NAMALWA (cell line): ENCODE measurements around the gene LEFTY2.
A peak's percentile ranks its signal among the peaks of the same experiment; 100 is the strongest.
"Not testable (repeated sequence)": the region's sequence is repeated elsewhere in the genome, so short reads cannot be mapped to it uniquely, and the experiment has no call there.

Experiments used
- DNase-seq: peaks from one replicate; pipeline ENCODE4 v3.0.0-alpha.2; 2015; ENCODE audit warnings: low spot score

Gene LEFTY2

DNA sequence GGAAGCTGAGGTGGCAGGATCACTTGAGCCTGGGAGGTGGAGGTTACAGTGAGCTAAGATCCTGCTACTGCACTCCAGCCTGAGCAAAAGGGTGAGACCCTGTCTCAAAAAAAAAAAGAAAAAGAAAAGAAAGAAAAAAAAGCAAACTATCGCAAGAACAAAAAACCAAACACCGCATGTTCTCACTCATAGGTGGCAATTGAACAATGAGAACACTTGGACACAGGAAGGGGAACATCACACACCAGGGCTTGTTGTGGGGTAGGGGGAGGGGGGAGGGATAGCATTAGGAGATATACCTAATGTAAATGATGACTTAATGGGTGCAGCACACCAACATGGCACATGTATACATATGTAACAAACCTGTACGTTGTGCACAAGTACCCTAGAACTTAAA, 11.6 kb downstream of the LEFTY2 start:
- not testable (repeated sequence) for DNase-seq

DNA sequence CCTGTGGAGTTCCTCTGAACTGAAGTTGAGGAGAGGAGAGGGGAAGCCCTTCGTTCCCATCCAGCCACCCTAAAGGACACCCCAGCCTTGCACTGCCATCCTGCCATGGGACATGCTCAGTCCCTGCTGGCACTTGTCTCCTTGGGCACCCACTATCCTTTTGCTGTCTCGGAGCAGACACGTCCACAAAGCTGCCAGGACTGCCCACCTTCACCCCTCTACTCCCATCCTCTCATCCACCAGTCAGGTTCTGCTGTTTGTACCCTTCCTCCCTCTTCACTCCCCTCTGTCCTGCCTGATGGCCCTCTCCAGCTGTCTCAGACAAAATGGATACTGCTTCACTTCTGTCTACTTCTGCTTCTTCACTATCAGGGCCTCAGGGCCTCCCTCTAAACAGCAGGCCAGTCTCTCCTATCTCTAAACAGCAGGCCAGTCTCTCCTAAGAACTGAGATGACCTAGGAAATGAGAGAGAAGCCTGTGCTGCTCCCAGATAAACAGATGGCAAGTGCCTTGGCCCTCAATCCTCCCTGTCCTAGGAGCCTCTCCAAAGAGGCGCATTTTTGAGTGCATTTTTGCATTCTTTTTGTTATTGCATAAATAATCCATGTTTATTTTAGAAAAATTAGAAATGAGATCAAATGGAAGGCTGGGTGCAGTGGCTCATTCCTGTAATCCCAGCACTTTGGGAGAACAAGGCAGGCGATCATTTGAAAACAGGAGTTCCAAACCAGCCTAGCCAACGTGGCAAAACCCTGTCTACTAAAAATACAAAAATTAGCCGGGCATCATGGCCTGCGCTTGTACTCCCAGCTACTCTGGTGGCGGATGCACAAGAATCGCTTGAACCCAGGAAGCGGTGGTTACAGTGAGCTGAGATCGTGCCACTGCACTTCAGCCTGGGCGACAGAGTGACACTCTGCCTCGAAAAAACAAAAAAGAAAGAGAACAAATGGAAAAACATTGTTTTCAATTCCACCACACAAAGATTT, 12.5 kb downstream of the LEFTY2 start:
- no peak for DNase-seq

DNA sequence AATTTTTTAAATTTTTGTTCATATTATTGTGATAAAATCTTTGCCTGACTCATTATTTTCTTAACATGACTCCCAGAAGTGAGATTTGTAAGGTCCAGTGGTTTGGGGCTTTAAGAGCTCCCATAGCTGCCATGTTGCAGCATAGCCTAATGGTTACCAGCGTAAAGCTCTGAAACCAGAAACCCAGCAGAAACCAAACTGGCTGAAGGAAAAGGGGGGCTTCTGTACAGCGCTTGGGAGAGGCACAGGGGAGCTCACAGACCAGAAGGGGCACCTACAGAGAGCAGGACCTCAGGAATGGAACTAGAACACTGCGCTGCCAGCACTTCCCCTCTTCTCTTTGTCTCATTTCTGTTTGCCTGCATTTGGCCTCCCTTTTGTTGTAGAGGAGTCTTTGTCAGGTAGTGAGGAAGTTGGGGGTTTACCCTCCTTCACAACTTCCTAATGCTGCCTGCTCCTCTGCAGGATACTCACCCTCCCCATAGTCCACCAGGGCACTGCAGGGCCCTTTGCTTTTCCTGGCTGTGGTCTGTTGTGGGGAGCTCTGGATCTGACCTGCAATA, 14.4 kb downstream of the LEFTY2 start:
- DNase-seq = no peak

DNA sequence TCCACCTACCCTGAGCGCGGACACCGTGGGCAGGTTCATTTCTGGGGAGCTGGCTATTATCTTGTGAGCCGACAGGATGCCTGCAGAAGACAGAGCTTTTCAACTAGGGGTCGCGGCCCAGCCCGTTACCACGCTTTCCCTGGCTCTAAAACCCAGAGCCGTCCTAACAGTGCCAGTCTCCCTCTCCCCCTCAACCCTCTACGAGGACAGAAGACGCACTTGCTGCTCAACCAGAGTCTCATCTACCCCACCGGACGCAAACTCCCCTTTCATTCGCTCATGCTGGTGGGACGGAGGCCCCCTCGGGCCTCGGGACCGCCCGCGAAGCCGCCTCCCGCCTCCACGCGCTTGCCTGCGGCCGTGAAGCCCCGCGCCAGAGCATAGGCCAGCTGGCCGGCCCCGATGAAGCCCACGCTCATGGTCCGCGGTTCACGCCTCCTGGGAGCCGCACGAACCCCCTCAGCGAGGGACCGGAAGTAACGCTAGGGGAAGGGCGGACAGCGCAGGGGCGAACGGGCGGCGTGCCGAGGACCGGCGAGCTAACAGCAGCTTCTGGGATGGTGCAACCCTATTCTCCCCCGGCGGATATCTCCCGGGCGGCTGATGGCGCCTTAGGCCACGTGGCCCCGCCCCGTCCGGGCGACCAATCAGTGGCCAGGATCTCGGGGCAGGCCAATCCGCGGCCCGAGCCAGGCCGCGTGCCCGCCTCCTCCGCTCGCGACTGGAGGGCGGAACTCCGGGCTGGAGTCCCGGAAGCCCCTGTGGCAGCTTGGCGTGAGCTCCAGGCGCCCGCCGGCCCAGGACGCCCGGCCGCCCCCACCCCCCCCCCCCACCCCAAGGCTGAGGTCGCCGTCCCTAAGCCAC, 17.1 kb downstream of the LEFTY2 start, which contains the start of gene PYCR2:
TSS of gene PYCR2 (minus strand) at position 559 of the 864 bp plus-strand sequence. CDS start at position 419, 140 bp downstream.
- DNase-seq = peak; percentile 96

DNA sequence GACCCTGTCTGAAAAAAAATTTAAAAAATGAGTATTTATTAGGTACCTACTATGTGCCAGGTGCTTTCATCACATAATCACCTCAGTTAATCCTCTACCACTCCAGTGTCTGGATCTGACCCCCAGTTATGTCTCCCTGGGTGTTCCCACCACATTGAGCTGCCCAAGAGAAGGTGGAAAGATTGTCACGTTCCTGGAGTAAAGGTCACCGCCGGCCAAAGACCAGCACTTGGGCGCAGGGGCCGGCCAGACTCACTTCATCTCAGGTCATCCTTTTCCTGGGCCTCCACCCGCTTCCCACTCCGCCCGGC, 17.7 kb downstream of the LEFTY2 start:
- no peak for DNase-seq

DNA sequence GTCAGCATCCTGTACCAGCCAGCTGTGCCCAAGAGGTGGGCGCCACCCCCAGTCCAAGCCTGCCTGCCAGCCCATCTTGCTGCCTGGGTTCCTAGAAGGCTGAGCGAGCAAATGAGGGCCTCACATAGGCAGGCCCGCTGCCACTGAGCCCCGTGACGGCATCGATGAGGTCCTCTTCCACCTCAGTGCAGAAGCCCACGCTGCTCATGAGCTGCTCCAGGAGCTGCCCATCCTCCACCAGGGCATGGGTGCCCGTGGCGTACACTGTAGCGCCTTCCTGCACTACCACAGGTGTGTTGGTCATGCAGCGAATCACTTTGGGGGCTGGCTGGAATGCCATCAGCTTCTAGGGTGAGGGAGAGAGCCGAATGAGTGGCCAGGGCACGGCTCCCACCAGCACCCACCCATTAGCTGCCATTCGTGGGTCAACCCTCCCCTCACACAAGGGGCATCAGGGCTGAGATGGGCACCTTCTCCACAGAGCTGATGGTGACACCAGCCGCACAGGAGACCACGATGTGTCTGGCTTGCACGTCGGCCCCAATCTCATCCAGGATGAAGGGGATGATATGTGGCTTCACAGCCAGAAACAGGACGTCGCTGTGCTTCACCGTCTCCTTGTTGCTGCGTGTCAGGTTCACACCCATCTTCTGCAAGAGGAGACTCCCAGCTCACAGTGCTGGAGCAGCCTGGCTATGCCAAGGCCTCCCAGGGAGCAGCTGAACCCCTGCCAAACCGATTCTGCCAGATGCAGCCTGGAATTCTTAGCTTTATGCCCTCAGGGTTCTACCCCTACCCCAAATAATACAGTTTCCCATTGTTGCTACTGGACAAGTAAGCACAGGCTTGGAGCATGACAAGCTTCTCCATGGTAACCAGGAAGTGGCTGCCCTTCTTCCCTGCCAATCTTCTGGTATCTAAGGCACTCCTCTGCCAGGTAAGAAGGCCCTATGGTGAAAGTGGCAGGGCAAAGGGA, 19.0 kb downstream of the LEFTY2 start:
- DNase-seq = no peak

DNA sequence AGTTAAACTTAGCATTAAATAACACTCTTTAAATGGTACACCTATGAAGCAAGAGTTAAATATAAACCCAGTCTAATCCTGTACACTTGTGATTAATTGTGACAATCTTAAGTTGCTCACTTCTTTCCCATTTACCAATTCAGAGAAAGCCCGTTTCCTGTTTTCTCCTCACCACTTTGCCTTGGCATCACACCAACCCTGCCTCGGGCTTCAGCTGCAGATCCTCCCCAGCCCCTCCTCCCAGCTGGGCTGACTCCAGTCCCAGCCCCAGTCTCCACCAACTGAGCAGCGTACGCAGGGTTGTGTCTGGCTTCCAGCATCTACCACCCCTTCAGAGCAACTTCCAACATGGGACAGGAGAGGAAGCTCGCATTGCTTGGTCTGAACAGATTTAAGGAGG, 21.1 kb downstream of the LEFTY2 start:
- no peak for DNase-seq

DNA sequence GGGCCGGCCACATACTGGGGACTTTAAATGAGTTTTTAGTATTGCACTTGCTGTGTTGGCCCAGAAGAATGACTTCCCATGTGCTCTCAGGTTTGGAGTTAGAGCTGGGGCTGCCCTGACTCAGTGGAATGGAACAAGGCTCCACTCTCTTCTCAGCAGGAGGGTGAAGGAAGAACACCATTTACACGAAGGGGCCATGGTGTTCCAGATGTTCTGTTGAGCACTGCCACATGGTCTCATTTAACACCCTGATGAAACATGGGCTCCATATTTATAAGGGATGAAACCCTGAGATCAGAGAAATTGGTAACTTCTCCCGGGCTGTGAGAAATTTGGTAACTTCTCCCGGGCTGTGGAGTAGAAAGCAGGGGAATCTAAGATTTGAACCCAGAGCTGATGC, 22.7 kb downstream of the LEFTY2 start:
- DNase-seq = no peak

DNA sequence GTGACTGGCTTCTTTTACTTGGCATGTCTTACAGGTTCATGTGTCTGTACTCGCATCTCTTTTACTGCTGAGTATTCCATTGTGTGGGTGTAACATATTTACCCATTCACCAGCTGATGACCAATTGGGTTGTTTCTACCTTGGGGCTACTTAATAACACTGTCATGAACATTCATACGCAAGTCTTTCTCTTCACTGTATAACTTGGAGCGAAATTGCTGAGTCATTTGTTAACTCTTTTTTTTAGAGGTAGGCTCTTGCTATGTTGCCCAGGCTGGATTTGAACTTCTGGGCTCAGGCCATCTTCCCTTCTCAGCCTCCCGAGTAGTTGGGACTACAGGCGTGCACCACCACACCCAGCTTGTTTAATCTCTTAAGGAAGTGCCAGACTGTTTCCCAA, 23.5 kb downstream of the LEFTY2 start:
- DNase-seq = no peak

DNA sequence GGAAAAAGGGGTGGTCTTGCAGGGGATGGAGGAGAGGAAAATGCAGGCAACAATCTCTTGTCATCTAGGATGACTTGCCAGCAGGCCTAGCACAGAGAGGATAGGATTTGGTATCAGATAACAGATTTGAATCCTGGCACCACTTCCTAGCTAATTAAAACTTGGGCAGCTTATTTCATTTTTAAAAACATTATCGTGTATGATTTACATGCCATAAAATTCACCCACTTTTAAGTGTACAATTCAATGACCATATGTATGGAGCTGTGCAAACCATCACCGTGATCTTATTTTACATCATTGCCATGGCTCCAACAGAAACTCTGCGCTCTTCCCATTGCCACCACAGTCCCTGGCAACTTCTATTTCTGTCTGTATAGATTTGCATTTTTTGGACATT, 23.9 kb downstream of the LEFTY2 start:
- DNase-seq = no peak

DNA sequence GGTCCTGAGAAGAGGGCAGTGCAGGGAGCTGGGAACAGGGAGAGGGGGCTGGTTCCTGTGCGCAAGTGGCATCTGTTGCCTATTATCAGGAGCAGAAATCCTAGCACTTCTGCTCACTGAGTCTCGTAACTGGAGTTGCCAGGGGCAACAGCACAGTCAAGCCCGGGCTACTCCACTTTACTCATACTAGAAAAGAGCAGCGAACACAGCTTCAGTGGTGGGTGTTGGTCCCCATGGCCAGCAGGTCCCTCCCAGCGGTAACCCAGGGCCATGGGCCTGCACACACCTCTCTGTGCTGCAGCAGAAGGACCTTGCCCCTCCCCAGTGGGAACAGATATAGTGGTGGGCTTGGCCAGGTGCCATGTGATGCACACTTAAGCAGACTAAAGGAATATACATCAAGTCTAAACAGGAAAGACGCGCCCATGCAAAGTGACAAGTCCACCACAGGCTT, 25.5 kb downstream of the LEFTY2 start:
- no peak for DNase-seq

DNA sequence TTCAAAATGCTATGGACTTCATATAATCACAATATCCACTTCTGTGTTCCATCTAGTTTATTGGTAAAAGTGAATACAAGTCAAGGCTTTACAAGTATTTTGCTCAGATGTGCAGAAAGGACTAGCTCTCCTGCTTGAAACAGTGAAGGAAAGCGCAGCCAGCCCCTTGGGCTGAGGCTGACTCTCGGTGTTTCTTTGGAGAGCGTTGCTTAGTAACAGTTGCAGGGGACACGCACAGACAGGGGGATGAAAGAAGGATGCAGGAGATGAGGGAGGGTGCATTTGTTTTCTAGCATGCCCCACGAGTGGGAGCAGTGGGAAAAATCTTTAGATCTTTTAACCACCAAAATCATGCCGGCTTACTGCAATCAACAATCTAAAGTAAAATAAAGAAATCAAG, 26.1 kb downstream of the LEFTY2 start:
- DNase-seq = no peak

DNA sequence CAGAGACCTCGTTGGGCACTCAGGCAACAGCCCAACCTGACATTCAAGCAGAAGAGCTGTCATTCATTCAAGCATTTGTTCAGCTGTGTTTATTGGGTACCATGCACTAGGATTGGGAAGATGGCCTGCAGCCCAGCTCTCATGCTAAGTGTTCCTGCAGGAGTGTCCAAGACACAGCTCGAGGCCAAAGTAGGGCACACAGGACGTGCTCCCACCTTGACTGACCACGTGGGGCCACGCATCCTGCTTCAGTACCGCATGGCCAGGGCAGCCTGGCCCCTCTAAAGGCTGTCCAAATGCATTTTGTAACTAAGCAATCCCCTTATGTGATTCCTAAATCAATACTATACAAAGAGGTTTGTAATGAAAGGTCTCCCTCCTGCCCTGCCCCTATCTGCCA, 26.6 kb downstream of the LEFTY2 start:
- no peak for DNase-seq

DNA sequence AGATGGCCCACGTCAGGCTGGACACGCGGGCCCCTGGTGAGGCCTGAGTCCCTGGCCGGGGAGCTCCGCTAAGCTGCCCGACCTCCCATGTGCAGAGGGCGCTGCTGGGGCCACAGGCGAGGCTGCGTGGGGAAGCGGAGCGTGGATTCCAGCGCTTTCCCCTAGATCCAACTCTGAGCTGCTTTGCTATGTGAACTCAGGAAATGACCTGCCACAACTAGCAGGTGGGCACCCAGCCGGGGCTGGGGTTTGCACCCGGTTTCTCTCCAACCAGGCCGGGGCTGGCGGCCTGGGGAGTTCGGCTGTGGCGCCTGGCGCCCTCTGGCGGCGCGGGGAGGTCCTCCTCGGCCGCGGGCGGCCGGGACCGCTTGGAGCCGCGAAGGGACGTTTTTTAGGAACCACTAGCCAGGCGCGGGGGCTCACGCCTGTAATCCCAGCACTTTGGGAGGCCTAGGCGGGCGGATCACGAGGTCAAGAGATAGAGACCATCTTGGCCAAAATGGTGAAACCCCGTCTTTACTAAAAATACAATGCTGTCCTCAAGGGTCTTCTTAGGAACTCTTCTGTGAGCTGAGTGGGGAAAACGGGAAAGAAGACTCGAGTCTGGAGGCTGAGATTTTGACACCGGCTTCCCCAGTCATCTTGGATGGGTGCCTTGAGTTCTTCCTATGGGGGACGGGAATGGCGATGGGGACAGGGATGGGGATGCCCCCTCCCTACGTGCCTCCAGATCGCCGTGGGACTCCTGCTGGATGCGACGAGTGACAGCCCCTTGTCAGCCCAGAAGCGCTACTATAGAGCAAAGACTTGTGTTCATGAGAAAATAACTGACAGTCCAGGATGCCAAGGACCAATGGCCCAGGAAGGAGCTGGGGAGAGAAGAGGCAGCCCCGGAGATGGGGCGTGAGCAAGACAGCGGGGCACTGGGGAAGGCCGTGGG, 29.6 kb downstream of the LEFTY2 start:
- peak; percentile 39 for DNase-seq

DNA sequence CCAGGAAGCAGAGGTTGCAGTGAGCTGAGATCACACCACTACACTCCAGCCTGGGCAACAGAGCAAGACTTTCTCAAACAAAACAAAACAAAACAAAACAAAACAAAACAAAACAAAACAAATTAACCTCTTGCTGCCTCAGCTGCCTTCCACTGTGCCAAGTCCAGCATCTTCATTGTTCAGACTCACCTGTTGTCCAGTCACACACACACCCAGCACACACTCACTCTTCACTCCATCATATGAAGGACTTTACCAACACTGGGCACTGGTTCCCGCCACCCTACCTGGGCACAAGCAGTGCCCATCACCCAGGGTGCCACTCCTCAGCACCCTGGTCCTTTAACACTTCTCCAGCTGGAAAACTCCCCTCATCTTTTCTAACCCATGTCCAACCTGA, 31.5 kb downstream of the LEFTY2 start:
- no peak for DNase-seq

DNA sequence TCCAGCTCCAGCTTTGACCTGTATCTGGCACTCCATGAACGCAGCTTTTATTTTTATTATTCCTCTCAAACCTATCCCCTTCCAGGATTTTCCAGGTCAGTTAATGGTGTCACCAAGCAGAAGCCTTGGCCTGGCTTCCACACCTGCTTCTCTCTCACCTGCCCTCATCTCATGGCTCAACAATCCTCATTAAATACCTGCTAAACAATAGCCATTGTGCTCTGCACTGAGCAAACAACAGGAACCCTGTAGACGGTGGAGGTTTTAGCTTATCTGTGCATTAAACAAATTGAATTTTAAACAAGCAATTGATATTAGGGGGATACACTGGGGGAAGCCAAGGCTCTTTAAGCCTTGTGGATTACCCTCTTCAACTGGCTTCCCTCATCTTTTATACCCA, 32.2 kb downstream of the LEFTY2 start:
- no peak for DNase-seq

DNA sequence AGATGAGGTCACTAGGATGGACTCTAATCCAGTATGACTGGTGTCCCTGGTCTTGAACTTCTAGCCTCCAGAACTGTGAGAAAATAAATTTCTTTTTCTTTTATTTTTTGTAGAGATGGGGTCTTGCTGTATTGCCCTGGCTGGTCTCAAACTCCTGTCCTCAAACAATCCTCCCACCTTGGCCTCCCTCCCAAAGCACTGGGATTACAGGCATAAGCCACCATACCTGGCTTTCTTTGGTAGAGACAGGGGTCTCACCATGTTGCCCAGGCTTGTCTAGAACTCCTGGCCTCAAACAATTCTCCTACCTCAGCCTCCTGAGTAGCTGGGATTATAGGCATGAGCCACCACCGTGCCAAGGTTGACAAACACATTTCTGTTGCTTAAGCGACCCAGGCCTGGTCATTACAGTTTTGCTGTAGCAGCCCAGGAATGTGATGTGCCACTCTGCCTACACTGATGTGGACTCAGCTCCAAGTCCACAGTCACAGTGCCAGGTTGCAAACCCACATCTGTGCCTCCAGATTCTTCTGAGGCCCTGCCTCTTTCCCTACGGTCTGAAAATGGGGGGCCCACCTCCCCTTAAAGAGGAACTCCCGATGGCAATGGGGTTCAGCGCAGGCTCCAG, 32.9 kb downstream of the LEFTY2 start:
- DNase-seq = no peak

DNA sequence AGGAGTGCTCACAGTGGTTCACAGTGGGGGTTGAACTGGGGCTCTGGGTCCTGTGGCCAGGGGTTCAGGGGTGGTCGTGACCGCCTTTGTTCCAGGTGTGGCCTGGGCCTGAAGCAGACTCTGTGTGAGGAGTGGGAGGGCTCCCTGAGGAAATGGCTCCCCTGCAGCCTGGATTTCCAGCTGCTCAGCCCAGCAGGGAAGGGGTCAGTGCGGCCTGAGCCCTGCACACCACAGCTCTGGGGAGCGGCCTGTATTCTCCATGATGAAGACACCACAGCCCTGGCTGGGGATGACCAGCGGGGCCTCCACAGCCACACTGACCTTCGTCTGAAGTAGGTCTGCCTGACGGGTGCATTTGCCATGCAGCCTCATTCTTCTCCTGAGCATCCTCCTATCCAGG, 33.7 kb downstream of the LEFTY2 start:
- DNase-seq = no peak

DNA sequence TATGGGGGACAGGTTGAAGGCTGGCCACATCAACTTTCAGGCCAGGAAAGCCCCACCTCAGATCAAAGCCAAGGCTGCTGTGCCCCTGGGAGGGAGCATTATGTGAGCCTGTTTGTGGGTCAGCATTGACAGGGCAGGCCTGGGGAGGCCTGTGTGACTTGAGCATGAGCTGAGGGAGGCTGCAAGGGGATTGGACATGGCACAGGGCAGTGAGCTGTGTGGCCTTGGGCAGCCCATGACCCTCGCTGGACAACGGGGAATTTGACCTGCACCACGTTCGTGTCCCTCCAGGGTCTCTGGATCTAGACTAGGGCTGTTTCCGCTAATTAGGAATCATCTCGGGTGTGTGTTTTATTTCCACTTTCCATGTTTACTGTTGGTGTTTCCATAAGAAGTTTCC, 34.6 kb downstream of the LEFTY2 start:
- no peak for DNase-seq

DNA sequence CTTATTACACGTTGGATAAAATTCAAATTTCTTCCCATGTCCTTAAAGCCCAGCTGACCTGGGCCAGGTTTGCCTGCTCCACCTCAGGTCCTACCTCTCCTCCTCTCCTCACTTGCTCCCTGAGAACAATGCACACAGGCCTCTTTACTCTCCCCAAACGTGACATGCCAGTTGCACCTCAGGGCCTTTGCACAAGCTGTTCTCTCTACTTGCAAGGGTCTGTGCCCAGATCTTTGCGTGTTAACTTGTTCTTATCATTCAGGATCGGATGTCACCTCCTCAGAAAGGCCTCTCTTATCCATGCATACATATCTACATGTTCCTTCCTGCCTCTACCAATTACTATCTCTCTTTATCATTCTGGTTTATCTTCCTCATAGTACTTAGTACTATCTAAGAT, 37.4 kb downstream of the LEFTY2 start:
- no peak for DNase-seq
